Central memory CD4-positive, alpha-beta T cell (primary cell): ENCODE measurements around the gene ZFPM1.

Experiments
- DNase-seq: peaks from one replicate; pipeline ENCODE4 v3.0.0; 2022

The ZFPM1 gene

DNA sequence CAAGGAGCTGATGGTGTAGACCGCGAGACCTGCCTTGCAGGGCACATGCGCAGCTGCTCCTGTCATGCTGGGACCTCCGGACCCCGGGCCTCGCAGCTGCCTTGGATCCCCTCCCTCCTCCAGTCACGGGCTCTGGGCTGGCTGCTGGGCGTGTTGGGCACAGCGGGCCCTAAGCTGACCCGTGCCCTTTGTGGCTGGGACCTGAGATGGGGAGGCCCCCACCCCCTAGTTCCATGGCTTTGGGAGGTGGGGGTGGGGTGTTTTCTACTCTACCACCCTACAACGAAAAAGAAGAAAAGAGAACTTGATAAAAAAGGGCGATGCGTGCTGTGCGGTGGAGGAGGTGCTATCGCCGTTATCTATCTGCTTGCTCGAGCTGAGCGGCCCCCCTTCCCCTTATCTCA, 14.5 kb downstream of the ZFPM1 start:
- no peak for DNase-seq

DNA sequence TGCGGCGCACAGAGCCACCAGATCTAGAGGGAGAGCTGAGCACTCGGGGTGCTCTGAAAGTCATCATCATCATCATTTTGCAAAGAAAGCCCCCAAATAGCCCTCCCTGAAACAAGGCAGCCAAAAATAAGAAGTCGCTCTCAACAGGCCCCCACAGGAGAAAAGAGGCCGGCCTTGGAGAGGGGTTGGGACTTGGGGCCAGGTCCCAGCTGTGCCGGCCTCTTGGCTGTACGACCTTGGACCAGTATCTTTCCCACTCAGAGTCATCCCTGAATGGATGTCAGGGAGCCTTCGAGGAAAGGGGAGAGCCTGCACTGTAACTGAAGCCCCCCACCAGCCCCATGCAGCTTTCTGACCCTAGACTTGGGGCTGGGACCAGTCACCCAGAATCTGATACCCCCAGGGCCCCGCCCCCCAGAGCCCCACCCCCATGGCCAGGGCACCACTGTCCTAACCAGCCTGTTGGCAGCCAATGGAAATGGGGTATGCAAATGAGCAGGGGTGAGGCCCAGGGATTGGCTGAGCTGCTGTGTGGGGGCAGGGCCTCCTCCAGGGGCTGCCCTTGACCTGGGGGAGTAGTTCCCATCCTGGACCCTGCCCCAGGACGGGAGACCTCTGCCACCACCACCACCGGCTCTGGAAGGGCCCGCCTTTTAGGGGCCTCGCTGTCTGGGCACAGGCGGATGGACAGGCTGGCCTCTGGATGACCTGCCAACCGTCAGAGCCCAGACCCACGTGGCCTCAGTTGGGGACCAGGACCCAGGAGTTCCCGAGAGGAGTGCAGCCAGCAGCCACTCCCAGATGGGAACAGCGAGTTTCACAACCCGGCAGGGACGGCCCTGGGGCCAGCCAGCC, 15.4 kb downstream of the ZFPM1 start:
- DNase-seq: no peak

GRCh38 chr16:88469615-88470395, 16.7 kb downstream of the ZFPM1 start:
- DNase-seq: peak; percentile 73

DNA sequence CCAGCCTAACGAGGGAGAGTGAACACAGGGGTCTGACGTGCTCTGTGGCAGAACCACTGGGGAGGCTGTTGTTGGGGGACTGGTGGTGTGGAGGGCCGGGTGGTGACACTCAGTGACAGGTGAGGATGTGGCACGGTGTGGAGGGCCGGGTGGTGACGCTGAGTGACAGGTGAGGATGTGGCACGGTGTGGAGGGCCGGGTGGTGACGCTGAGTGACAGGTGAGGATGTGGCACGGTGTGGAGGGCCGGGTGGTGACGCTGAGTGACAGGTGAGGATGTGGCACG, 17.3 kb downstream of the ZFPM1 start:
- DNase-seq: peak; percentile 70

DNA sequence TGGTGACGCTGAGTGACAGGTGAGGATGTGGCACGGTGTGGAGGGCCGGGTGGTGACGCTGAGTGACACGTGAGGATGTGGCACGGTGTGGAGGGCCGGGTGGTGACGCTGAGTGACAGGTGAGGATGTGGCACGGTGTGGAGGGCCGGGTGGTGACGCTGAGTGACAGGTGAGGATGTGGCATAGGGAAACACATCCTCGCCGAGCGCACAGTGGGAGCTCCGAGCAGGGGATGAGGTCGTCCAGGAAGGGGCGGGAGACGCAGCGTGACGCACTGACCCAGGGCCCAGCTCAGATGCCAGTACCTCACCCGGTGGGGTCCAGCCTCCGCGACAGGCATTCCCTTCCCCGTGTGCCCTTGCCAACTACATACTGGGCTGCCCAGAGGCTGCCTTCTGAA, 17.6 kb downstream of the ZFPM1 start:
- peak; percentile 68 for DNase-seq

DNA sequence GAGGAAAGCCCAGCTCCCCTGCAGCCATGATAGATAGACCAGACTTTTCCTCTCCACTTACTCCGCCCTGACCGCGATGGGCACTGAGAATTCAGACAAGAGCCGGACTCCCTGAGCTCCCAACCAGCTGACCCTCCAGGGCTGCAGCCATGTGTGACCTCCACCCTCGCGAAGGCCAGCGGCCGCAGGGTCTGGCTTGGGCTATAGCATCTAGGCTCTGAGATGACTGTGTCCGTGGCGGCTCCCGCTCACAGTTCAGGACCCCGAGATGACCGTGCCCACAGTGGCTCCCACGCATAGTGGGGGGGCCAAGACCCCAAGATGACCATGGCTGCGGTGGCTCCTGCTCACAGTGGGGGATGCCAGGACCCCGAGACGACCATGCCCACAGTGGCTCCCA, 18.0 kb downstream of the ZFPM1 start:
- no peak for DNase-seq

DNA sequence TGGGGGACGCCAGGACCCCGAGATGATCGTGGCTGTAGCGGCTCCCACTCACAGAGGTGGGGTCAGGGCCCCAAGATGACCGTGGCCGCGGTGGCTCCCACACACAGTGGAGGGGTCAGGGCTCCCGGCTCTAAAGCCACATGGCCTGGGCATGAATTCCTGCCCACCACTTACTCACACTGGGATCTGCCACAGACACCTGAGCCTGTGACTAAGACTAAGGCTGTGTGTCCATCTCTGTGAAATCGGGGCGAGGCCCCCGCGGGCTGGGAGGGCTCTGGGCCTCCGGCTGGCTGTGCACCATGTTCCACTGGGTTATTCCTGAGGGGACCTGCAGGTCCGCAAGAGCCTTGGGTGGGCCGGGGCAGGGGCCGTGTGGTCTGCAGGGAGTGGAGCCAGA, 18.5 kb downstream of the ZFPM1 start:
- no peak for DNase-seq

DNA sequence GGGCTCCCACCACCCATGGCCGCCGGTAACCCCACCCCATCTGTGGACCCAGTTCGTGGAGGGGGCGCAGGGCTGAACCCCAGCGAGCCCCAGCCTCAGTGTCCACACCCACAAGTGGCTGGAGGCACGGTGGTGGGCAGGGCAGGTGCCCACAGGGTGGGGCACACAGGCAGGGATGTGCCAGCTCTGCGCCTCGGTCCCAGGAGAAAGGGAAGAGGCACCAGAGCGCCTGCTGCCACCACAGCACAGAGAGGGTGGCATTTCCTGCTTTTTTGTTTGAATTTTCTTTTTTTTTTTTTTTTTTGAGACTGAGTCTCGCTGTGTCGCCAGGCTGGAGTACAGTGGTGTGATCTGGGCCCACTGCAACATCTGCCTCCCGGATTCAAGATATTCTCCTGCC, 19.0 kb downstream of the ZFPM1 start:
- DNase-seq: no peak

DNA sequence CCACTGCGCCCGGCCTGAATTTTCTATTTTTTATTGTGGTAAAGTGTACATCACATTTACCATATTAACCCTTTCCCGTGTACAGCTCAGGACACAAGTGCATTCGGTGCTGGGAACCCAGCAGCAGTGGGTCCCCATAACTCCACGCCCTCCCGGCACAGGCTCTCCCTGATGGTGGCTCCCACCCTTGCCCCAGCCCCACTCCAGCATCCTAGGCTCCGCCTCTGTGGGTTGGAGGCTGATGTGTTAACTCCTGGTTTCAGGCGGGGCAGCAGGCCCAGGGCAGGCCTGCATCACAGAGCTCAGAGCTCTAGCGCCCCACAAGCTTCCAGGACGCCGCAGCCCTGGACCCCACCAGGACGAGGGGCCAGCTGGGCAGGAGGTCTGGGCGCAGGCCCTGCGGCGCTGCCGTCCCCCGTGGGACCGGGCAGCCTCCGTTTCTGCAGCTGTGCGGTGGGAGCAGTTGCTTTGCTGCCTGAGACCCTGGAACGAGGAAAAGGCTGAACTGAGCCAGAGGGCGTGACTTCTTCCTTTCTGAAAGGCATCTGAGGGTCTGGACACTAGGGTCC, 19.6 kb downstream of the ZFPM1 start:
- DNase-seq: no peak

GRCh38 chr16:88473666-88474534, 20.8 kb downstream of the ZFPM1 start:
- no peak for DNase-seq

- no peak for DNase-seq
Measured at GRCh38 chr16:88475037-88475436, 22.0 kb downstream of the ZFPM1 start.

DNA sequence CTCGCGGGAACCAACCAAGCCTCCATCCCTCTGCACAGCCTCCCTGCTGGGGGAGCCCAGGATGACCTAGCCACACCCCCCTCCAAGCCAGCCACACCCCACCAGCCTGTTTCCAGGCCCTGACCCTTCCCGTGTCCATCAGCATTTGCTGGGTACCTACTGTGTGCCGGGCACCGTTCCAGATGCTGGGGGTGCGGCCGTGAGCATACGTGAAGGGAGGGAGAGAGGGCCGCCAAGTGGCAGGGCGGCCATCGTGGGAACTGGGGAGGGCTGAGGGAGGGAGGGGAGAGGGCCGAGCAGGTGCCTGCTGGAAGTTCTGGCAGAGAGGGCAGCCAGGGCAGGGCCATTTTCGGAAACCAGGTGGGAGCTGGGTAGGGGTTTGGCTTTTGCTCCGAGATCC, 23.1 kb downstream of the ZFPM1 start:
- DNase-seq: no peak

DNA sequence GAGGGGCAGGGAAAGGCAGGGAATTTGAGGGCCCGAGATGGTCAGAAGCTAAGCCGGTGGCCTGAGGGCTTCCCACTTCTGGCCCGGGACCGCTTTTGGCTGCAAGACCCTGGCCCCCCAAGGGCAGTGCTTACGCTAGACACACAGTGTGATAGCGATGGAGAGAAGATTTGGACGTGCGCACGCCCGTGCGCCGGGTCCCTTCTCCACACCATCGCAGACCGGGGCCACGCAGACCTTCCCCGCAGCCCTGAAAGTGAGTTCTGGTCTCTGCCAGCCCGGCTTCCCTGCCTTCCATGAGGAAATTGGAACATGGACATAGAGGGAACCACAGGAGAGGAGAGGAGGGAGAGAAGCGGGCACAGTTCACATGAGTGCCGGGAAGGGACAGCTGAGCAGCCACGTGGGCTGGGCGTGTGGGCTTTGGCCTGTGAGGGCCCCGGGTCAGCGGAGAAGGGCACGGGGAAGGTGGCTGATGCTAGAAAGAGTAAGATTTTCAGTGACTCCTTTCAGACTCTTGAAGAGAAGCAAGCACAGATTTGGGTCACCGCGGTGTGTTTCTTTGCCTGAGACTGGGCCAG, 23.8 kb downstream of the ZFPM1 start:
- DNase-seq: no peak

DNA sequence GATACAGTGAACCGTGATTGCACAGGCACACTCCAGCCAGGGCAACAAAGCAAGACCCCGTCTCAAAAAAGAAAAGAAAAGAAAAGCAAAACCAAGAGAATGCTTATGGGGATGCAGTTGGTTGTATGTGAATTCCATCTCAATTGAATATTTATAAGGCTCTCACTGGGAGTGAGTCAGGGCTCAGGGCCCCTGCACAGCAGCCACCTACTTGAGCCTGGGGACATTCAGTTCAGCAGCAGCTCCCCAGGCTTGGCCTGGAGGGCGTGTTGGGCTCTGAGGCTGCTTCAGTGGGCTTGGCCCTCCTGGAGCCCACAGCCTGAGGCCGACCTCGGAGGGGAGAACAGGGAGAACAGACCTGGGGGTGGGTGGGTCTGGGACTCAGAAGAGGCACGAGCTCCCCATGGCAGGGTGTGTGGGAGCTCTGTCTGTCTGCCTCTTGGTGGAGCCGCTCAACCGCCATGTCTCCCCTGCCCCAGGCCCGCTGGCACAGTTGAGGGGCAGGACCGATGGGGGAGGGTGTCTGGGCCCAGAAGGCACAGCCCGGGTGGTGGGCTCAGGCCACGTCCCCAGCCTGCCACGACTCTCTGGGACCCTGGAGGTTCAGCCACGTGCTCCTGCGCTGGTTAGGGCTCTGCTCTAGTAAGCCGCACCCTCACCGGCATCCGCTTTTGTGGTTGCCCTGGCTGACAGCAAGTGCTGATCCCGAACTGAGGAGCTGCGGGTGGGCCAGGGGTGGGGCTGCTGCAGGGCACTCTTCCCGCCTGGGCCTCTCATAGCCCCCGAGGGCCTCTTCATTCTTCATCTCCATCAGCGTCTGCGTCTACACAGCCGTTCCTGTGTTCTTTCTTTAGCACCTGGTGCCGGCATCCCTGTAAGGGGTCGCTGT, 24.8 kb downstream of the ZFPM1 start:
- DNase-seq: peak; percentile 51

- DNase-seq: no peak
Measured at GRCh38 chr16:88478889-88479792, 26.1 kb downstream of the ZFPM1 start.

- no peak for DNase-seq
Measured at GRCh38 chr16:88479793-88480760, 27.0 kb downstream of the ZFPM1 start.

DNA sequence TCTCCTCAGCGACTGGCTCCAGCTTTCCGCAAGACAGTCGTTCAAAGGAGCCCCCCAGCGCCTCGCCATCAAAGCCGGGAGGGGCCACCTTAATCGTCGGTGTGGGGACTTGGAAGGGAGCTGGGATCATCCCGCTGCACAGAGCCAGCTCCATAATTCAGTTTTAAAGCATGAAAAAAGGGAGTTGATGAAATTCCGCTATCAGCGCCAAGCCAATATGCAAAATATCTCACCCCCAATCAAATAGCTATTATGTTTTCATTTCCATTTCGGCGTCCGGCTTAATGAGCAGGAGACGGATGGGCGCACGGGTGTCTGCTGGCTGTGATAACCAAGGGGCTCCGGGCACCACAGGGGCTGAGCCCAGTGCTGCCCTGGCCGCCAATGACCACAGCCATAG, 27.7 kb downstream of the ZFPM1 start:
- no peak for DNase-seq

- no peak for DNase-seq
Measured at GRCh38 chr16:88481851-88482250, 28.8 kb downstream of the ZFPM1 start.
